HG03342 (cell line): ENCODE measurements around the gene PYGB.

ENCODE experiments used
- ATAC-seq: cut with Tn5 transposase; IDR thresholded peaks from one replicate; pipeline ENCODE4 v1.9.1; 2021; ENCODE audit warnings: mild to moderate bottlenecking, moderate library complexity; ENCODE audit not compliant: unreplicated experiment

The PYGB gene

GRCh38 chr20:25215521-25215920 lies 32.4 kb upstream of the PYGB start:
- no peak for ATAC-seq

- no peak for ATAC-seq
These were observed 31.5 kb upstream of the PYGB start for GRCh38 chr20:25216199-25216945.

GRCh38 chr20:25217161-25218108 lies 30.4 kb upstream of the PYGB start:
- ATAC-seq = no peak

GRCh38 chr20:25218109-25218486 lies 29.8 kb upstream of the PYGB start:
- no peak for ATAC-seq

DNA sequence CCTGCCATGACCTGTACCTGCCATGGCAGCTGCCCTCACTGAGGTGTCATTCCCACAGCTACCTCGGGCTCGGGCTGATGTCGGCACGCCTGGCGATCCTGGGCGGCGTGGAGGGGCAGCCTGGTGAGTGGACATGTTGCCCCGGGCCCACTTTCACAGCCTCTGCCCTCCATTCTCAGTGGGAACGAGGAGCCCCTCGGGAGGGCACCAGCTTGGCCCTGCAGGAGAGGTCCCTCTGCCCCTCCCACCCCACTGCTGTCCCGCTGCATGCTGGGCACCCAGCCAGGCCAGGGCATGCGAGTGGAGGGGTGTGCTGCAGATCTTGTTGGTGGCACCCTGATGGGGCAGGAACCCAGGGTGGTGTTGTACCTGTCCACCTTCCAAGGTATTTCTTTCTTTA lies 29.4 kb upstream of the PYGB start:
- ATAC-seq = no peak

DNA sequence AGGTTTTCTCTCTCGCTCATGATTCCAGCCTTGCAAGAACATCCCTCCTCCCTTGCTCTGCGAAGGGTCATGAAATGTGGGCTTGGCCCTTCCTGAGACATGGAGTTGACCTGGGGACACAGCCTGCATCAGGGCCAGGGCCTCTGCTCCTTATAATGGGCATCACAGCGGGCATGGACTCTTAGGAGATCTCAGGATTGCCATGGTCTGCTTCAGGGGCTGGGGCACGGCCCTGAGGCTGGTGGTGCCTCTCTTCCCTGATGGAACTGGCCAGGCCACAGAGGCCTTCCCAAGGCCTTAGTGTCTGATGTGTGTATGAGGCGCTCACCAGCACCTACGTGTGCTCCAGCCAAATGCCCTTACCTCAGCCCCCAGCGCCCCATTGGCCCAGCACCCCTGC lies 28.5 kb upstream of the PYGB start:
- no peak for ATAC-seq

DNA sequence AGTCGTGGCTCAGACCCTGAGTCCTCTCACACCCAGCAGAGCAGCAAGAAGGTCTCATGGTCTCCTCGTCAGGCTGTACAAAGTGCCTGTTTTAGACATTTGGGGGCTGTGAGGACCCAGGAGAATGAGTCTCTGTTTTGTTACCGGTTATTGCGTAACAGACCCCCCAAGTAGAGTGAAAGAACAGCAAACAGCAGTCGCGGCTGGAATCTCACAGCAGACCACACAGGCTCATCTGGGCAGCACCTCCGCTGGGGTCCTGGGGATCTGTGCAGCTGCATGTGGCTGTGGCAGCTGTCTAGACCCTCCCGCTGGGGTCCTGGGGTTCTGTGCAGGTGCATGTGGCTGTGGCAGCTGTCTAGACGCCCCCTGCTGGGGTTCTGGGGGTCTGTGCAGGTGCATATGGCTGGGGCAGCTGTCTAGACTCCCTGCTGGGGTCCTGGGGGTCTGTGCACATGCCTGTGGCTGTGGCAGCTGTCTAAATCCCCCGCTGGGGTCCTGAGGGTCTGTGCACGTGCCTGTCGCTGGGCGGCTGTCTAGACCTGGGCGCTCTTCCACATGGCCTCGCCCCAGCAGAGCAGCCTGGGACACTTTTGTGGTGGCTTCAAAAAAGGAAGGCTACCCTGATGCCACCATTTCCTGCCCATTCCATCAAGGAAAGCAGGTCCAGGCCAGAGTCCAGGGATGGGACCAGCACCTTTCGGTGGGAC lies 27.7 kb upstream of the PYGB start:
- ATAC-seq = no peak

- ATAC-seq = no peak
These were observed 26.9 kb upstream of the PYGB start for GRCh38 chr20:25220810-25221591.

GRCh38 chr20:25221592-25222460 lies 26.1 kb upstream of the PYGB start:
- ATAC-seq = no peak

GRCh38 chr20:25222461-25223178 lies 25.3 kb upstream of the PYGB start:
- no peak for ATAC-seq

- no peak for ATAC-seq
These were observed 24.7 kb upstream of the PYGB start for GRCh38 chr20:25223179-25223661.

- no peak for ATAC-seq
These were observed 23.8 kb upstream of the PYGB start for GRCh38 chr20:25223765-25224720.

GRCh38 chr20:25224941-25225340 lies 22.9 kb upstream of the PYGB start:
- no peak for ATAC-seq

GRCh38 chr20:25225642-25226432 lies 22.0 kb upstream of the PYGB start:
- ATAC-seq = no peak

- ATAC-seq = no peak
These were observed 21.2 kb upstream of the PYGB start for GRCh38 chr20:25226433-25227316.

GRCh38 chr20:25227317-25227831 lies 20.5 kb upstream of the PYGB start:
- no peak for ATAC-seq
